ENCODE data around the gene ADAM19.

ADAM19 gene

GRCh38 chr5:157571357-157571827 is 4.2 kb downstream of the ADAM19 start:
- Histone ChIP-seq H3K27ac (ENCODE audit: low read depth, low read length) (peak overlapping the region; percentile 11; the same call in 1 of the 2 replicates), H3K9me3 (ENCODE audit: control insufficient read depth, insufficient read depth, low read depth, low read length) (no peaks in the 10 kb centered on the region), H3K4me3 (ENCODE audit: low read depth, low read length) (peak overlapping the region; percentile 22; the same call in 1 of the 2 replicates), H3K9ac (ENCODE audit: low read length) (peak overlapping the region; percentile 48), H3K27me3 (ENCODE audit: control insufficient read depth, insufficient read depth, low read length) (peaks cover 12% of the 10 kb centered on the region; the same call in 1 of the 2 replicates), H3K36me3 (ENCODE audit: control insufficient read depth, insufficient read depth, low read length) (peaks cover 32% of the 10 kb centered on the region; the same call in 1 of the 2 replicates), H3K4me1 (ENCODE audit: control insufficient read depth, insufficient read depth, low read length) (peaks cover 15% of the 10 kb centered on the region; the same call in 1 of the 2 replicates)

DNA sequence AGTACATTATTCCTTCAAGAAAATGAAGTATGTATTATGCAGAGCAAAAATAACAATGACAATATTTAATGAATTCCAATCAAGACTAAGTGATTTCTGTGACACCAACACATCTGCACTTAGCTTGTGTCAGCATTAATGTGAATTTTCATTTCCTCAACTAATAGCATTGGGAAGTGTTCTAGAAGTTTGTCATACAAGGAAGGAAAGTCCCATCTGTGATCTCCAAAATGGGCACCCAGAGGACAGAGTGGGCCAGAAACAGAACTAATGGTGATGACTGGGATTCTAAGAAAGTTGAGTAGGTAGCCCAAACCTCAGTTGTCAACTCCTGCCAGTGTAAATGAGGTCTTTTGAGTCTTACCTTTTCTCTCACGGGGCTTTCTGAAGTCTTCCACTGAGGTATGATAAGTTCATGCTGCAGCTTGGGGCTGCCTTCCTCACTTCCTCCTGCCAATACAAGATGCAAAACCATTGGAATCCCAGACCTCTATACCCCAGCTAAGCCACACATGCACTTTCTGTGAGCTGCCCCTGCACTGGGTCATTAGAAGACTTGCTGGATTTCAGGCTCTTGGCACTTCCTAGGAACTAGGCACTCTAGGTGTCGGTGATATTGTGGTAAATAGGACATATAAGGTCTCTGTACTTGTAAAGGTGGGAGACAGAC is 4.9 kb downstream of the ADAM19 start:
- Histone ChIP-seq H3K4me1 (ENCODE audit: control insufficient read depth, insufficient read depth, low read length) (peaks cover 13% of the 10 kb centered on the region; the same call in 1 of the 2 replicates), H3K9ac (ENCODE audit: low read length) (no peak overlapping the region), H3K27ac (ENCODE audit: low read depth, low read length) (peak overlapping the region; percentile 11; the same call in 1 of the 2 replicates)

DNA sequence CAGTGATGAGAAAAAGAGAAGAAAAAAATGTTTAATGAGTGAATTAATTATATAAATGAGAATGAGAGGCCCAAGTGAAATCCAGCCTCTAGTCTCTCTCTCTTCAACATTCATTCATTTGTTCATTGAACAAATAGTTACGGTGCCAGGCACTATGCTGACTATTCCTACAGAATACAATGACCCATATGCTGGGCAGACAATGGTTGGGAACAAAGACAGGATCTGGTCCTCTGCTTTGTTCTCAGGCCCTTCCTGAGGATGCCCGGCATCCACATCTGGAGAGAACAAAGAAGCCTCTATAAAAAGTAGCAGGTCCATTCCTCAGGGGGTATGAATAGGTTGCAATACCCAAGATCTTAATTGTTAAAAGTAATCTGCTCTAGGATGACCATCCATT is 6.9 kb downstream of the ADAM19 start:
- Histone ChIP-seq H3K36me3 (ENCODE audit: control insufficient read depth, insufficient read depth, low read length) (peaks cover 45% of the 10 kb centered on the region; the same call in 1 of the 2 replicates), H3K27me3 (ENCODE audit: control insufficient read depth, insufficient read depth, low read length) (no peaks in the 10 kb centered on the region), H3K9ac (ENCODE audit: low read length) (no peak overlapping the region), H3K9me3 (ENCODE audit: control insufficient read depth, insufficient read depth, low read depth, low read length) (no peaks in the 10 kb centered on the region), H3K27ac (ENCODE audit: low read depth, low read length) (no peak overlapping the region), H3K4me1 (ENCODE audit: control insufficient read depth, insufficient read depth, low read length) (peaks cover 19% of the 10 kb centered on the region; the same call in 1 of the 2 replicates), H3K4me3 (ENCODE audit: low read depth, low read length) (no peak overlapping the region)

More for the DNA sequence above, 4.9 kb downstream of the ADAM19 start:
- Histone ChIP-seq H3K9me3 (ENCODE audit: control insufficient read depth, insufficient read depth, low read depth, low read length) (no peaks in the 10 kb centered on the region), H3K27me3 (ENCODE audit: control insufficient read depth, insufficient read depth, low read length) (peaks cover 12% of the 10 kb centered on the region; the same call in 1 of the 2 replicates), H3K36me3 (ENCODE audit: control insufficient read depth, insufficient read depth, low read length) (peaks cover 32% of the 10 kb centered on the region; the same call in 1 of the 2 replicates), H3K4me3 (ENCODE audit: low read depth, low read length) (no peak overlapping the region; the same call in 1 of the 2 replicates)

GRCh38 chr5:157568222-157568621 is 7.4 kb downstream of the ADAM19 start:
- Histone ChIP-seq H3K27me3 (ENCODE audit: control insufficient read depth, insufficient read depth, low read length) (no peaks in the 10 kb centered on the region), H3K27ac (ENCODE audit: low read depth, low read length) (no peak overlapping the region), H3K9ac (ENCODE audit: low read length) (no peak overlapping the region), H3K9me3 (ENCODE audit: control insufficient read depth, insufficient read depth, low read depth, low read length) (no peaks in the 10 kb centered on the region), H3K4me3 (ENCODE audit: low read depth, low read length) (no peak overlapping the region), H3K4me1 (ENCODE audit: control insufficient read depth, insufficient read depth, low read length) (peaks cover 23% of the 10 kb centered on the region; the same call in 1 of the 2 replicates), H3K36me3 (ENCODE audit: control insufficient read depth, insufficient read depth, low read length) (peaks cover 50% of the 10 kb centered on the region)

DNA sequence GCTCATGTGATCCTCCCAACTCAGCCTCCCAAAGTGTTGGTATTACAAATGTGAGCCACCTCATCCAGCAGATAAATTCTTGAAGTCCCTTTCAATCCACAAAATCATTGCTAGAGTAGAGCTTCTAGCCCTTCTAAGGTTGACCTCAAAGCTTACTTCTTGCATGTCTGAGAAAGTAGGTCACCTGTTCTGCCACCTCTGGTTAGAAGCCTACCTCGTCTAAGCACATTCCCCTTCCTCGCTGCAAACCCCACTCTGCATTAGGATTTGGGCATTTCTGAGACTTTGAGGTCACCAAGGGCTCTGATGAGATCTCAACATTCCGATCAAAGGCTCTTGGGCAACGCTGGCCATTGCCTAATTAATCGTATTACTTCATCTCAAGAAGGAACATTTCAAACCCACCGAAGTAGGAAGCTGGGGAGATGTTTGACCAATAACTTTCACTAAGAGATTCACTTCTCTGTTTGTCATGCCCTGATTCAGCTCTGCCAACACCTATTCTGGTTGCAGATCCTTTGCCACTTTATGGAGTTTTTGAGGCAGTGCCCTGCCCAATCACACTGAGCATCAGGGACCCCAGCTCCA is 8.6 kb downstream of the ADAM19 start:
- no peak overlapping the region for H3K4me3 ChIP-seq (ENCODE audit: low read depth, low read length)
- H3K27me3 ChIP-seq (ENCODE audit: control insufficient read depth, insufficient read depth, low read length) = no peaks in the 10 kb centered on the region
- H3K9ac ChIP-seq (ENCODE audit: low read length) = no peak overlapping the region
- H3K27ac ChIP-seq (ENCODE audit: low read depth, low read length) = no peak overlapping the region
- peaks cover 34% of the 10 kb centered on the region for H3K4me1 ChIP-seq (ENCODE audit: control insufficient read depth, insufficient read depth, low read length)
- peaks cover 59% of the 10 kb centered on the region for H3K36me3 ChIP-seq (ENCODE audit: control insufficient read depth, insufficient read depth, low read length)
- H3K9me3 ChIP-seq (ENCODE audit: control insufficient read depth, insufficient read depth, low read depth, low read length) = no peaks in the 10 kb centered on the region

- H3K4me3 ChIP-seq (ENCODE audit: low read depth, low read length) = no peak overlapping the region
- H3K9me3 ChIP-seq (ENCODE audit: control insufficient read depth, insufficient read depth, low read depth, low read length) = no peaks in the 10 kb centered on the region
- H3K27me3 ChIP-seq (ENCODE audit: control insufficient read depth, insufficient read depth, low read length) = no peaks in the 10 kb centered on the region
- H3K4me1 ChIP-seq (ENCODE audit: control insufficient read depth, insufficient read depth, low read length) = peaks cover 34% of the 10 kb centered on the region
- H3K36me3 ChIP-seq (ENCODE audit: control insufficient read depth, insufficient read depth, low read length) = peaks cover 59% of the 10 kb centered on the region
- no peak overlapping the region for H3K9ac ChIP-seq (ENCODE audit: low read length)
- no peak overlapping the region for H3K27ac ChIP-seq (ENCODE audit: low read depth, low read length)
Measured at GRCh38 chr5:157563929-157564716, 11.5 kb downstream of the ADAM19 start.

- Histone ChIP-seq H3K9me3 (ENCODE audit: control insufficient read depth, insufficient read depth, low read depth, low read length) (no peaks in the 10 kb centered on the region), H3K4me1 (ENCODE audit: control insufficient read depth, insufficient read depth, low read length) (peaks cover 36% of the 10 kb centered on the region), H3K27me3 (ENCODE audit: control insufficient read depth, insufficient read depth, low read length) (no peaks in the 10 kb centered on the region), H3K9ac (ENCODE audit: low read length) (no peak overlapping the region), H3K4me3 (ENCODE audit: low read depth, low read length) (no peak overlapping the region), H3K36me3 (ENCODE audit: control insufficient read depth, insufficient read depth, low read length) (peaks cover 53% of the 10 kb centered on the region), H3K27ac (ENCODE audit: low read depth, low read length) (no peak overlapping the region)
Measured at GRCh38 chr5:157563373-157563928, 12.1 kb downstream of the ADAM19 start.

DNA sequence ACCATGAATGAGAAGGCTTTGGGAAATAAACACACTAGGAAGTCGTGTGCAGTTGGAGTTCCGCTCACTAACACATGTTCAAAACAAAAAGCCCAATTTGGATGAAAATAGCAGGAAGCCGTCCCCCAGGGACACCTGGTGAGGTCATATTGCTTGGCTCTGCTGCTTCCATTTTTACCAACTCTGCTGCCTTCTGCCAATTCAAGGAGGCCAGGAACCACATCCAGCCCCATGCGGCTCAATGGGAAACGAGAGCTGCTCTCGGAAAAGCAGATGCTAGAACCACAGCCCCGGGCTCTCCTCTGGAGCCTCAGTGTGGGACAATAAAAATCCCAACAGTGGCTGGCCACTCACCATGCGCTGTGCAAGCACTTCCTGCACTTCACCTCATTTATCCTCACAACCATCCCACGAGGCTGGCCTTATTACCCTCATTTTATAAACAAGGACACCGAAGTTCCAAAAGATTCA is 13.4 kb downstream of the ADAM19 start:
- no peaks in the 10 kb centered on the region for H3K9me3 ChIP-seq (ENCODE audit: control insufficient read depth, insufficient read depth, low read depth, low read length)
- no peak overlapping the region for H3K9ac ChIP-seq (ENCODE audit: low read length)
- no peak overlapping the region for H3K4me3 ChIP-seq (ENCODE audit: low read depth, low read length)
- H3K4me1 ChIP-seq (ENCODE audit: control insufficient read depth, insufficient read depth, low read length) = peaks cover 41% of the 10 kb centered on the region
- peaks cover 48% of the 10 kb centered on the region for H3K36me3 ChIP-seq (ENCODE audit: control insufficient read depth, insufficient read depth, low read length)
- H3K27ac ChIP-seq (ENCODE audit: low read depth, low read length) = no peak overlapping the region
- H3K27me3 ChIP-seq (ENCODE audit: control insufficient read depth, insufficient read depth, low read length) = no peaks in the 10 kb centered on the region

DNA sequence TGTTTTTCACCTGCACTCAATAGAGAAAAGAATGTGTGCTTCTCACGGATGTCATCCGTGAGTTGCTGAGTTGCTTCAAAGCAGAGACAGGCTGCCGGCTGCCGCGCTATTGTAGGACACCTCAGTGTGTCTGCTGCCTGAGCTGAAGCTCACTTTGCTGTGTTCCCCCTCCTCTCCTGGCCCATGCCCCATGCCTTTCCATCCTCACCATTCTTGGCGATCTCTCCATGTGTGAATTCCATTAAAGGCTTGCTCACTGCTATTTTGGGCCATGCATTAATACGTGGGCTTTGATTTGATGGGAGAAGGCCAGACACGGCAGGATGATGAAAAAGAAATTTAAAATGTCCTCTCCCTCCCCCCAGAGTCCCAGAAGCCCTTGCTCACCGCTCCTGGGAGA is 14.5 kb downstream of the ADAM19 start:
- Histone ChIP-seq H3K9ac (ENCODE audit: low read length) (no peak overlapping the region), H3K9me3 (ENCODE audit: control insufficient read depth, insufficient read depth, low read depth, low read length) (no peaks in the 10 kb centered on the region), H3K36me3 (ENCODE audit: control insufficient read depth, insufficient read depth, low read length) (peaks cover 42% of the 10 kb centered on the region), H3K4me3 (ENCODE audit: low read depth, low read length) (no peak overlapping the region), H3K27me3 (ENCODE audit: control insufficient read depth, insufficient read depth, low read length) (no peaks in the 10 kb centered on the region), H3K4me1 (ENCODE audit: control insufficient read depth, insufficient read depth, low read length) (peaks cover 41% of the 10 kb centered on the region), H3K27ac (ENCODE audit: low read depth, low read length) (no peak overlapping the region)

DNA sequence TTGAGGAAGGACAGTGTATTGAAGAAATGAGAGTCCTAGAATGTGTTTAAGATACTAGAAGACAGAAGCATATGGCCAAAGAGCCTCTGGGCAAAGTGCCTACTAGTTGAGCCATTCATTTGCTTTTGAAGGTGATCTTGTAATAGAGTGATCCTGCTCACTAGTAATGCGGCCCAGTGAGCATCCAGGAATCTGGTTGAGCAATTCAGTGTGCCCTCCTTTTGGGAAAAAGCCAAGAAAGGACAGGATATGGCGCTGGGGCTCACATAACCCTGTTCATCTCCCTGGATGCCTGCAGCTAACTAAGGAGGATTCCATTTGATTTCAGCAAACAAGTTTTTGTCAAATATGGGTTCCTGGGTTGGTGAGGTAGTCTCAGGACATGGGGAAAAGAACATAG is 16.3 kb downstream of the ADAM19 start:
- Histone ChIP-seq H3K4me1 (ENCODE audit: control insufficient read depth, insufficient read depth, low read length) (peaks cover 46% of the 10 kb centered on the region), H3K9me3 (ENCODE audit: control insufficient read depth, insufficient read depth, low read depth, low read length) (no peaks in the 10 kb centered on the region), H3K4me3 (ENCODE audit: low read depth, low read length) (no peak overlapping the region), H3K9ac (ENCODE audit: low read length) (no peak overlapping the region), H3K27me3 (ENCODE audit: control insufficient read depth, insufficient read depth, low read length) (no peaks in the 10 kb centered on the region), H3K36me3 (ENCODE audit: control insufficient read depth, insufficient read depth, low read length) (peaks cover 35% of the 10 kb centered on the region), H3K27ac (ENCODE audit: low read depth, low read length) (no peak overlapping the region)

All from HUES6 (cell line).